GM12872 (cell line): Measurements from ENCODE around the gene STAT1.

ENCODE experiments used
- CTCF ChIP-seq: IDR thresholded peaks from 3 replicates; pipeline ENCODE4 v1.5.1; 2011; ENCODE audit warnings: low read depth, mild to moderate bottlenecking, low read length, moderate library complexity; ENCODE audit not compliant: insufficient read depth

The STAT1 gene

GRCh38 chr2:190973262-190973661 lies 40.7 kb downstream of the STAT1 start:
- TF ChIP-seq CTCF, result no peak

DNA sequence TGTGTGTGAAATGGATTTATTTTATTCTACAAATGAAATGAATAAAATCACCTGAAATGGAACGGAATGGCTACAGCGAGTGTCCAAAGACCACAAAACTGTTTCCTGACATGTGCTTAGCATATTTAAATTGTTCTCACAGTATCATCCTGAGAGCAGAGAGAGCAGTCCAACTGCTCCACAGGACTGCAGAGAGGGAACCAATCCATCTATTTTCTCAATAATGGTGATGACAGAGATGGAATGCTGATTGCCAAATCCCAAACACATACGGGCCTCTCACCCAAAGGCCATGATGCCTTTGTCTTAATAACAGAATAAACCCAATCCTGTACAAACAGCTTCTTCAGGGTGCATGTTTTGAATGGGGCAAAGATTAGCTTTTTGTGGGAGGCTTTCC lies 41.1 kb downstream of the STAT1 start:
- no peak for TF ChIP-seq CTCF

DNA sequence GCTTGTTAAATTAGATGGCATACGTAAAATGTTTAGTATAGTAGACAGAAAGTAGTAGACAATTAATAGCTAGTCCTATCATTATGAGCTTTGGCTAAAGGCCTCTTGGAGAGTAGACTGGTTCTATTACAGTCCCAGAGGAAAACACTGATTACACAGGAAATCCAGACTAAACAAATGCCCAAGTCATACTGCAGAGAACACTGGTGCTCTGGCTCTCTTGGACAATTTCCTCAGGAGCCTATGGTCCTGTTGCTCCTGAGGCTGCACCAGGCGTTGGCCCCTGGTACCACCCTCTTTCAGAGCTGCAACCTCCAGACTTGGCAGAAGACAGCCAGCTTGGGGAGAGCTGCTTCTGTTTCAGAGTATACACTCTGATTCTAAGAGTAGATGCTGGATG lies 41.8 kb downstream of the STAT1 start:
- no peak for TF ChIP-seq CTCF

- no peak for TF ChIP-seq CTCF
Observed at GRCh38 chr2:190970873-190971506, 43.0 kb downstream of the STAT1 start.

DNA sequence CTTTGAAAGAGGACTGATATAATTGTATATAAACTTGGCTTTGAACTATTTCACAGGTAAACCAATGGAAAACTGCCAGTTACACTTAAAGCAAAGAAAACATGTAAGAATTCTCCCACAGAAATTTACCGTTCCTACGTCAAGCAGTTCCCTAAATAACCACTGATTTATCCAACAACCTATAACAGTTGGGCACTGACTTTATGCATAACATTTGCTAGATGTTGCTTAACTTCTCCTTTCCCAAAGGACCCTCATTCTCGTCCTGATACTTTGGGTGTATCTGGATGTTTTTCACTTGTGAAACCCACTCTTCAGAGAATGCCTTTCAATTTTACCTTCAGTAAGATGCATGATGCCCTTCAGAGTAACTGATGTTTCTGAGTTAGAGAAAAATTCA lies 43.8 kb downstream of the STAT1 start:
- TF ChIP-seq CTCF, result no peak

- TF ChIP-seq CTCF, result no peak
Observed at GRCh38 chr2:190968522-190968921, 45.4 kb downstream of the STAT1 start.

DNA sequence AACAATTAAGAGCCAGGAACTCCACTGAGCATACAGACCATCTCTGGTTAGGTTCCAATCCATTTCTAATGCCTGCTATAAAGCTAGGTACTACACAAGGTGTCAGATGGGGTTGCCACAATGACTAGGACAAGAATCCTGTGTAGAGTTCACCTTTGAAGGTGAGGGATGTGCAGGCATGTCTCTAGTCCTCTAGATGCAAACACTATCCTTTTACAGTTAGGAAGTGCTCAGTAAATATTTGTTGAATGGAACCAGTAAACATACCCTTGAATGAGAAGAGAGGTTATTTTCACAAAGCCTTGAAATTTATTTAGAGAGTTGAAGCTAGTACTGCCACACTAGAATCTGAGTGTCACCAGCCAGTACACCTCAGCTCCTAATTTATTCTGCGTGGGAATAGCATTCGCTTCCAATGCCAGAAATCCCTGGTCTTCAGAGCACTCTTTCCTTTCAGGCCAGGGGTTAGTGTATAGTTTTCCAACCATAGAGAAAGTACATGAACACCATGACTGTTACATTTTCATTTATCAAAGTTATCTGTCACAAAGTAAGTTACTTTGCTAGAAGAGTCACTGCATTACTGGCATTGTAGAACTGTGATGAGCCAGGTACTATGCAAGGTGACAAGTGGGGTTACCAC lies 48.3 kb downstream of the STAT1 start:
- no peak for TF ChIP-seq CTCF
